Upper lobe of left lung (tissue), 6 donors: Measurements from ENCODE around the gene EIPR1. TPM values are rescaled to one million over a fixed set of nuclear protein-coding genes. Genes with fewer than 3 reads are reported as not detected.

Source experiments
- ATAC-seq, 2 donors: fragments of 200-7000 bp; cut with Tn5 transposase; one replicate each; pipeline ENCODE4 v1.9.1; 2022; ENCODE audit warnings: mild to moderate bottlenecking in 2 of 2, moderate library complexity in 2 of 2; ENCODE audit not compliant: low FRiP score in 2 of 2
- DNase-seq, 2 donors: peaks; one replicate each; pipeline ENCODE4 v3.0.0-alpha.2; 2019 to 2020
- H3K27ac ChIP-seq, 4 donors: fragments of 200-600 bp; sonication (generic); one replicate each; pipeline ENCODE4 v1.5.1; 2016 to 2019
- H3K27me3 ChIP-seq, 4 donors: fragments of 200-600 bp; sonication (generic); one replicate each; pipeline ENCODE4 v1.5.1; 2017 to 2019
- H3K36me3 ChIP-seq, 4 donors: fragments of 200-600 bp; sonication (generic); one replicate each; pipeline ENCODE4 v1.5.1; 2016 to 2019
- H3K4me1 ChIP-seq, 4 donors: fragments of 200-600 bp; sonication (generic); one replicate each; pipeline ENCODE4 v1.5.1; 2018 to 2019
- H3K4me3 ChIP-seq, 4 donors: fragments of 200-600 bp; sonication (generic); one replicate each; pipeline ENCODE4 v1.5.1; 2017 to 2019; ENCODE audit warnings: mild to moderate bottlenecking in 2 of 4, moderate library complexity in 1 of 4
- H3K9me3 ChIP-seq, 4 donors: fragments of 200-600 bp; sonication (generic); one replicate each; pipeline ENCODE4 v1.5.1; 2018 to 2019
- EP300 ChIP-seq, 4 donors: sonication (generic); formaldehyde crosslinking; IDR thresholded peaks; one replicate each; pipeline ENCODE4 v1.5.1; 2017; ENCODE audit warnings: antibody characterized with exemption in 4 of 4, control low read depth in 2 of 4
- POLR2A ChIP-seq, 4 donors: fragments of 450-650 bp; IDR thresholded peaks; one replicate each; pipeline ENCODE4 v1.5.1; 2016 to 2017; ENCODE audit warnings: antibody characterized with exemption in 4 of 4, mild to moderate bottlenecking in 2 of 4
- POLR2AphosphoS5 ChIP-seq, 2 donors: sonication (generic); formaldehyde crosslinking; IDR thresholded peaks; one replicate each; pipeline ENCODE4 v1.5.1; 2017; ENCODE audit warnings: antibody characterized with exemption in 2 of 2
- WGBS, 2 donors: methylation state at CpG; one replicate each; pipeline ENCODE4 v1.1.5; 2017 to 2018; 5-methylcytosine and 5-hydroxymethylcytosine counted together
- total RNA-seq, 6 donors: library from RNA; depleted of rRNA in 4 of 6; stranded (reverse); fragments of >200 nt in 4 of 6; gene quantifications; one replicate each; pipeline versions ENCODE4 v1.1.0 to v1.2.1, GENCODE V29; 2016 to 2021
- TF ChIP-seq, protein P1 (sequence below), 6 experiments: fragments of 450-650 bp in 4 of 6; fragments of 200-600 bp in 2 of 6; sonication (generic) in 2 of 6; IDR thresholded peaks; one replicate each; pipeline ENCODE4 v1.5.1; 2016 to 2019; ENCODE audit warnings: antibody characterized with exemption in 6 of 6
- donor health status: DM: no; HTN: no; CAD: no; lungs with moderate emphysema.
- donor health status: DM: no; HTN: yes; CAD: no; lungs with severe emphysema.

The EIPR1 gene
- total RNA-seq, 6 donors from 2014 or later: 17.6 to 39.8 (median 23.6) TPM

GRCh38 chr2:3179626-3180025 is 198.0 kb downstream of the EIPR1 start:
- Histone ChIP-seq H3K27me3 (no peaks in the 10 kb centered on the region), H3K9me3 (no peaks in the 10 kb centered on the region), H3K4me1 (no peaks in the 10 kb centered on the region), H3K36me3 (peaks cover 0 to 7% (median 0%) of the 10 kb centered on the region in 4 donors), H3K4me3 (no peak overlapping the region), H3K27ac (no peak overlapping the region)
- WGBS, 2 donors: 97 to 100% methylated on average over 9 to 11 of the region's 11 CpGs
- no peak for ATAC-seq
- DNase-seq: no peak
- TF ChIP-seq POLR2A (IDR thresholded peaks at IDR 0.05) (no peak), POLR2AphosphoS5 (IDR thresholded peaks at IDR 0.05) (no peak), EP300 (IDR thresholded peaks at IDR 0.05) (no peak)
- TF ChIP-seq, protein P1, sequence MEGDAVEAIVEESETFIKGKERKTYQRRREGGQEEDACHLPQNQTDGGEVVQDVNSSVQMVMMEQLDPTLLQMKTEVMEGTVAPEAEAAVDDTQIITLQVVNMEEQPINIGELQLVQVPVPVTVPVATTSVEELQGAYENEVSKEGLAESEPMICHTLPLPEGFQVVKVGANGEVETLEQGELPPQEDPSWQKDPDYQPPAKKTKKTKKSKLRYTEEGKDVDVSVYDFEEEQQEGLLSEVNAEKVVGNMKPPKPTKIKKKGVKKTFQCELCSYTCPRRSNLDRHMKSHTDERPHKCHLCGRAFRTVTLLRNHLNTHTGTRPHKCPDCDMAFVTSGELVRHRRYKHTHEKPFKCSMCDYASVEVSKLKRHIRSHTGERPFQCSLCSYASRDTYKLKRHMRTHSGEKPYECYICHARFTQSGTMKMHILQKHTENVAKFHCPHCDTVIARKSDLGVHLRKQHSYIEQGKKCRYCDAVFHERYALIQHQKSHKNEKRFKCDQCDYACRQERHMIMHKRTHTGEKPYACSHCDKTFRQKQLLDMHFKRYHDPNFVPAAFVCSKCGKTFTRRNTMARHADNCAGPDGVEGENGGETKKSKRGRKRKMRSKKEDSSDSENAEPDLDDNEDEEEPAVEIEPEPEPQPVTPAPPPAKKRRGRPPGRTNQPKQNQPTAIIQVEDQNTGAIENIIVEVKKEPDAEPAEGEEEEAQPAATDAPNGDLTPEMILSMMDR (IDR thresholded peaks at IDR 0.05): no peak

DNA sequence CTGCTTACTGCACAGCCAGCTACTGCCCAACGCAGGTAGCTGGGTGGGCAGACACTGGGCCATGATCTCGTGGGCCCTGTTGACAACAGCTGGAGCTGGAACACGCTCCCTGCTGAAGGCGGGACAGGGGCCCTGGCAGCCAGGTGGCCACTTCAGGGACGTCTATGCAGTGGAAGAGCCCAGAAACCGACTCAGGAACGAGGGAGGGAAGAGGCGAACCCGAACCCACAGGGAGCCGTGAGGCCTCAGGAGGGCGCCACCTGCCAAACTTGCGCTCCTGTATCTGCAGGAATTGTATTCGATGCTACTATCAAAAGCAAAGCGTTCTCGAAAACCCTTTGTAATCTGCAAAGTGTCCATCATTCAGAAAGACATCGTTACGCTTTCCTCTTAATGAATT is 198.4 kb downstream of the EIPR1 start:
- no peak for ATAC-seq
- TF ChIP-seq, protein P1 (IDR thresholded peaks at IDR 0.05): no peak
- TF ChIP-seq POLR2A (IDR thresholded peaks at IDR 0.05) (no peak), POLR2AphosphoS5 (IDR thresholded peaks at IDR 0.05) (no peak), EP300 (IDR thresholded peaks at IDR 0.05) (no peak)
- no peaks in the 10 kb centered on the region for H3K9me3 ChIP-seq
- no peak overlapping the region for H3K4me3 ChIP-seq
- DNase-seq: no peak
- H3K36me3 ChIP-seq: peaks cover 0 to 7% (median 0%) of the 10 kb centered on the region in 4 donors
- WGBS, 2 donors: 89 to 92% methylated on average over 17 of the region's 17 CpGs
- H3K27ac ChIP-seq: no peak overlapping the region
- H3K27me3 ChIP-seq: no peaks in the 10 kb centered on the region
- no peaks in the 10 kb centered on the region for H3K4me1 ChIP-seq

DNA sequence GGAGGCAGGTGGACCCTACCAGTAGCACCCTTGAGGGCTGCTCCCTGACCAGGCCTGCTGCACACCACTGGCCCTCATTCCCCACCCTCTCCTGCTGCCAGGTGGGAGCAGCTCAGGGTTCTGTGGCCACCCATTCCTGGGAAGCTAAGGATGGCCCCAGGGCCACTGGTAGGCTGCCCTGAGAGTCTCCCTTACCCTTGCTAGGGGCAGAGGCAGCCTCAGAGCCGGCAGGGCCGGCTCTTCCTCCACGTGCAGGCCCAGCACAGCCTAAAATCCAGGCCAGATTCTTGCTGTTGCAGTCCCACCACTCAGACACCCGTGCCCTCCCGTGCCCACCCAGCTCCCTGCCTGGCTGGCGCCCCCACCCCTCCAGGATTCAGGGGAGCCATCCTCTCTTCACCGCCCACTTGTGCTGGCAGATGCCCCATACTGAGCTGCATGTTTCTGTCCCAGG is 199.0 kb downstream of the EIPR1 start:
- WGBS, 2 donors: 95 to 100% methylated on average over 3 to 7 of the region's 7 CpGs
- no peak overlapping the region for H3K4me3 ChIP-seq

GRCh38 chr2:3177891-3178577 is 199.6 kb downstream of the EIPR1 start:
- TF ChIP-seq EP300 (IDR thresholded peaks at IDR 0.05) (no peak), POLR2AphosphoS5 (IDR thresholded peaks at IDR 0.05) (no peak), POLR2A (IDR thresholded peaks at IDR 0.05) (no peak)
- TF ChIP-seq, protein P1 (IDR thresholded peaks at IDR 0.05): no peak
- WGBS, 2 donors: 77 to 90% methylated on average over 10 of the region's 10 CpGs
- no peaks in the 10 kb centered on the region for H3K9me3 ChIP-seq
- no peak for DNase-seq
- no peak overlapping the region for H3K4me3 ChIP-seq
- no peaks in the 10 kb centered on the region for H3K4me1 ChIP-seq
- peaks cover 0 to 7% (median 0%) of the 10 kb centered on the region in 4 donors for H3K36me3 ChIP-seq
- H3K27ac ChIP-seq: no peak overlapping the region
- ATAC-seq: no peak
- no peaks in the 10 kb centered on the region for H3K27me3 ChIP-seq

More for the DNA sequence above, 199.0 kb downstream of the EIPR1 start:
- no peaks in the 10 kb centered on the region for H3K27me3 ChIP-seq
- no peak overlapping the region for H3K27ac ChIP-seq
- H3K9me3 ChIP-seq: no peaks in the 10 kb centered on the region
- H3K36me3 ChIP-seq: peaks cover 0 to 7% (median 0%) of the 10 kb centered on the region in 4 donors
- DNase-seq (no peak), ATAC-seq (no peak)
- no peak for TF ChIP-seq POLR2A (IDR thresholded peaks at IDR 0.05)
- TF ChIP-seq EP300 (IDR thresholded peaks at IDR 0.05): no peak
- TF ChIP-seq, protein P1 (IDR thresholded peaks at IDR 0.05): no peak
- TF ChIP-seq POLR2AphosphoS5 (IDR thresholded peaks at IDR 0.05): no peak
- H3K4me1 ChIP-seq: no peaks in the 10 kb centered on the region

DNA sequence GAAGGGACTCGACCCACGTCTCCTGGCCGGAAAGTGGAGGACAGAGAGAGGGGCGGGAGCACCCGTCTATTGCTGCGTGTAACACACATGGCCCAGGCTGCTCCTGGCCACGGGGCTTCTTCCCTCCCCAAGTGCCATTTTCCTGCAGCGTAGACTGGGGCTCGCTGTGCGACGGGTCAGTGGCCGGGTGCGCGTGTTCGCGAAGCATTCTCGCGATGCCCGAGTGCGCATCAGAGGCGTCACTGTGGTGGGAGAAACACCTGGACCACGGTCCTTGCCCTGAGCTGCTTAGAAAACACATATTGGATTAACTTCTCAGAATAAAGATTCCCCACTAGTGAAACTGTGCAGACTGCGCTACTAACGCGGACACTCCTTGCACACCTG is 200.8 kb downstream of the EIPR1 start:
- TF ChIP-seq POLR2AphosphoS5 (IDR thresholded peaks at IDR 0.05) (no peak), EP300 (IDR thresholded peaks at IDR 0.05) (no peak), POLR2A (IDR thresholded peaks at IDR 0.05) (no peak)
- TF ChIP-seq, protein P1 (IDR thresholded peaks at IDR 0.05): no peak
- ATAC-seq (no peak), DNase-seq (no peak)
- 96 to 98% methylated on average over 25 of the region's 25 CpGs for WGBS, 2 donors
- H3K4me1 ChIP-seq: no peaks in the 10 kb centered on the region
- no peaks in the 10 kb centered on the region for H3K9me3 ChIP-seq
- H3K27ac ChIP-seq: no peak overlapping the region
- peaks cover 0 to 7% (median 0%) of the 10 kb centered on the region in 4 donors for H3K36me3 ChIP-seq
- no peak overlapping the region for H3K4me3 ChIP-seq
- no peaks in the 10 kb centered on the region for H3K27me3 ChIP-seq
